ENCODE data around the gene LNP1.

DNA sequence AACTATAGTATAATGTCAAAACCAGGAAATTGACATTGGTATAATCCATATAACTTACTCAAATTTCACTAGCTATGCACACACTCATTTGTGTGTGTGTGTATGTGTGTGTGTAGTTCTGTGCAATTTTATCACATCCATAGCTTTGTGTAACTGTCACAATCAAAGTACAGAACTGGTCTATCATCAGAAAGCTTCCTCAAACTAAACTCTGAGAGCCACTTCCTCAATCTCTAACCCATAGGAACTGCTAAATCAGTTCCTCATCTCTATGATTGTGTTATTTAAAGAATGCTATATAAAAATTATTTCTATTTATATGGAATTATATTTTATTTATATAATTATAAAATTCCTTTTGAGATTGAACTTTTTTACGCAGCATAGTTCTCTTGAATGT lies 18.1 kb downstream of the LNP1 start:
- no peak for TF ChIP-seq CTCF (conservative IDR thresholded peaks at IDR 0.05; ENCODE audit: low read length)
- TF ChIP-seq EZH2phosphoT487 (IDR thresholded peaks at IDR 0.05; ENCODE audit: borderline replicate concordance, low read depth, low read length): no peak

Data from OCI-LY7 (cell line).